Fibroblast of villous mesenchyme (primary cell): ENCODE results near the gene C1QL4. TPM values are rescaled to one million over a fixed set of nuclear protein-coding genes. Genes with fewer than 3 reads are reported as not detected.
"Not testable (repeated sequence)": the region's sequence is repeated elsewhere in the genome, so short reads cannot be mapped to it uniquely, and the experiment has no call there.

ENCODE experiments used
- DNase-seq: peaks from one replicate; pipeline ENCODE4 v3.0.0-alpha.2; 2010; ENCODE audit warnings: low read depth
- H3K4me3 ChIP-seq: 2 replicates; pipeline ENCODE4 v1.5.1; 2011; ENCODE audit warnings: low read depth, mild to moderate bottlenecking, low read length
- CTCF ChIP-seq: IDR thresholded peaks from 2 replicates; pipeline ENCODE4 v1.5.1; 2012; ENCODE audit warnings: low read depth, mild to moderate bottlenecking, low read length; ENCODE audit not compliant: insufficient read depth
- total RNA-seq: library from RNA; depleted of rRNA; stranded (reverse); fragments of >200 nt; gene quantifications from 2 replicates; pipeline ENCODE4 v1.2.3, GENCODE V29; 2012

The C1QL4 gene
- total RNA-seq, 1 donor = not detected

- TF ChIP-seq CTCF = no peak
- no peak for DNase-seq
- H3K4me3 ChIP-seq = no peak overlapping the region
These were observed 2.5 kb upstream of the C1QL4 start for GRCh38 chr12:49339464-49339861.

GRCh38 chr12:49338830-49339463 is 2.0 kb upstream of the C1QL4 start:
- H3K4me3 ChIP-seq = no peak overlapping the region
- no peak for TF ChIP-seq CTCF
- no peak for DNase-seq

- TF ChIP-seq CTCF = no peak
- no peak for DNase-seq
- H3K4me3 ChIP-seq = no peak overlapping the region
These were observed 888 bp downstream of the C1QL4 start for GRCh38 chr12:49335955-49336644.

GRCh38 chr12:49335118-49335954 is 1.7 kb downstream of the C1QL4 start:
- H3K4me3 ChIP-seq = no peak overlapping the region
- no peak for TF ChIP-seq CTCF
- DNase-seq = no peak

GRCh38 chr12:49334681-49335080 is 2.3 kb downstream of the C1QL4 start:
- no peak for DNase-seq
- TF ChIP-seq CTCF = no peak
- no peak overlapping the region for H3K4me3 ChIP-seq

GRCh38 chr12:49334226-49334625 is 2.8 kb downstream of the C1QL4 start:
- no peak for DNase-seq
- H3K4me3 ChIP-seq = no peak overlapping the region

GRCh38 chr12:49333778-49334177 is 3.2 kb downstream of the C1QL4 start:
- not testable (repeated sequence) for DNase-seq, H3K4me3 ChIP-seq

More at GRCh38 chr12:49334226-49334625, 2.8 kb downstream of the C1QL4 start:
- no peak for TF ChIP-seq CTCF
